GM12892 (cell line): Measurements from ENCODE around the gene BET1L.
"Not testable (repeated sequence)": the region's sequence is repeated elsewhere in the genome, so short reads cannot be mapped to it uniquely, and the experiment has no call there.

Experiments
- POLR2A ChIP-seq: IDR thresholded peaks from 2 replicates; pipeline ENCODE4 v1.6.1; 2011; ENCODE audit warnings: low read depth, low read length, control low read depth
- POLR2AphosphoS5 ChIP-seq: IDR thresholded peaks from 2 replicates; pipeline ENCODE4 v1.6.1; 2011; ENCODE audit warnings: low read depth, low read length, control low read depth
- TAF1 ChIP-seq: IDR thresholded peaks from 2 replicates; pipeline ENCODE4 v1.6.1; 2011; ENCODE audit warnings: low read depth, mild to moderate bottlenecking, control low read depth, low read length, borderline replicate concordance

- TF ChIP-seq POLR2A, POLR2AphosphoS5, TAF1: not testable (repeated sequence)
Observed at GRCh38 chr11:180242-180641, 27.0 kb downstream of the BET1L start.
